GM12878 (cell line): ENCODE measurements around the gene PAX2. TPM values are rescaled to one million over a fixed set of nuclear protein-coding genes. Genes with fewer than 3 reads are reported as not detected.
A peak's percentile ranks its signal among the peaks of the same experiment; 100 is the strongest.

Source experiments
- ATAC-seq: fragments of 200-7000 bp; cut with Tn5 transposase; 3 replicates; pipeline ENCODE4 v1.9.1; 2020; ENCODE audit warnings: mild to moderate bottlenecking, moderate library complexity
- BruUV-seq: library from RNA; stranded (reverse); fragments of 400-500 nt; replicated peaks from 2 replicates; lab custom pipeline; 2021; lab: Mats Ljungman, UMichigan
- CTCF ChIA-PET: fragments of 300-600 bp; sonication (Branson Sonifier 250); formaldehyde crosslinking; extraction: SDS; loops from one replicate; lab custom pipeline; 2021; ENCODE audit warnings: inconsistent platforms; lab: Yijun Ruan, JAX
- POLR2A ChIA-PET: fragments of 350-600 bp; formaldehyde crosslinking; extraction: SDS; loops from one replicate; lab custom pipeline; 2021; ENCODE audit warnings: inconsistent platforms; lab: Charles Lee
- RAD21 ChIA-PET: fragments of 300-600 bp; sonication (Branson Sonifier 250); formaldehyde crosslinking; loops from one replicate; lab custom pipeline; 2023; ENCODE audit warnings: antibody characterized with exemption; ENCODE audit not compliant: unreplicated experiment; lab: Charles Lee
- SMC1A ChIA-PET: fragments of 300-600 bp; sonication (Branson Sonifier 250); formaldehyde crosslinking; loops from one replicate; lab custom pipeline; 2023; ENCODE audit not compliant: unreplicated experiment, uncharacterized antibody; lab: Charles Lee
- DNase-seq: peaks from one replicate; pipeline ENCODE4 v3.0.0-alpha.2; 2011; ENCODE audit warnings: low read depth, low spot score
- FAIRE-seq: peaks from 3 replicates; lab custom pipeline; 2011; peaks lifted over from hg19 to GRCh38; lab: Jason Lieb, UNC
- H2AFZ ChIP-seq: 2 replicates; pipeline ENCODE4 v1.6.0; 2011; ENCODE audit warnings: low read depth, low read length, control low read depth; ENCODE audit not compliant: control insufficient read depth
- H3K27ac ChIP-seq: 2 replicates; pipeline ENCODE4 v1.5.1; 2011; ENCODE audit warnings: control low read depth; ENCODE audit not compliant: control insufficient read depth, insufficient read depth
- H3K27me3 ChIP-seq, 2 experiments: replicated peaks in 1 of 2; 2 replicates each; pipeline versions ENCODE4 v1.6.0 to v1.6.1; 2011; ENCODE audit warnings: low read length in 1 of 2; ENCODE audit not compliant: control insufficient read depth in 2 of 2, insufficient read depth in 2 of 2
- H3K36me3 ChIP-seq, 2 experiments: 2 replicates each; pipeline ENCODE4 v1.5.1; 2011; ENCODE audit warnings: low read length in 1 of 2; ENCODE audit not compliant: control insufficient read depth in 2 of 2, insufficient read depth in 2 of 2
- H3K4me1 ChIP-seq: 2 replicates; pipeline ENCODE4 v1.6.1; 2011; ENCODE audit warnings: mild to moderate bottlenecking, low read length, moderate library complexity, mixed read lengths; ENCODE audit not compliant: control insufficient read depth, insufficient read depth
- H3K4me2 ChIP-seq: 2 replicates; pipeline ENCODE4 v1.6.0; 2011; ENCODE audit warnings: control low read depth; ENCODE audit not compliant: control insufficient read depth, insufficient read depth
- H3K4me3 ChIP-seq: fragments of 200-600 bp; sonication (generic); 2 replicates; pipeline ENCODE4 v1.5.1; 2016
- H3K79me2 ChIP-seq: 2 replicates; pipeline ENCODE4 v1.6.0; 2011; ENCODE audit warnings: low read length; ENCODE audit not compliant: control insufficient read depth, insufficient read depth
- H3K9ac ChIP-seq: 2 replicates; pipeline ENCODE4 v1.8.0; 2011; ENCODE audit warnings: low read length, control low read depth, mixed read lengths; ENCODE audit not compliant: control insufficient read depth, insufficient read depth
- H3K9me3 ChIP-seq: replicated peaks from 3 replicates; pipeline ENCODE4 v1.5.1; 2011; ENCODE audit warnings: mild to moderate bottlenecking, low read length; ENCODE audit not compliant: control insufficient read depth, insufficient read depth
- H4K20me1 ChIP-seq: 2 replicates; pipeline ENCODE4 v1.6.0; 2011; ENCODE audit not compliant: control insufficient read depth, insufficient read depth
- ATF2 ChIP-seq: IDR thresholded peaks from 2 replicates; pipeline ENCODE4 v1.6.1; 2012; ENCODE audit warnings: low read length, inconsistent platforms
- CBX5 ChIP-seq: sonication (generic); IDR thresholded peaks from 2 replicates; pipeline ENCODE4 v1.6.1; 2016; ENCODE audit warnings: low read depth, moderate library complexity, mild to moderate bottlenecking, inconsistent platforms
- DPF2 ChIP-seq: fragments of 450-650 bp; IDR thresholded peaks from 2 replicates; pipeline ENCODE4 v1.6.1; 2017; ENCODE audit warnings: mild to moderate bottlenecking
- HSF1 ChIP-seq: fragments of 150-350 bp; IDR thresholded peaks from 2 replicates; pipeline ENCODE4 v1.6.1; 2014; ENCODE audit warnings: mild to moderate bottlenecking, low read depth, low read length
- JUNB ChIP-seq: IDR thresholded peaks from 2 replicates; pipeline ENCODE4 v1.6.1; 2016; ENCODE audit warnings: antibody characterized with exemption, mild to moderate bottlenecking
- POLR2A ChIP-seq: IDR thresholded peaks from 2 replicates; pipeline ENCODE4 v1.6.1; 2011; ENCODE audit warnings: low read depth, mild to moderate bottlenecking, low read length
- SP1 ChIP-seq: IDR thresholded peaks from one replicate; pipeline ENCODE4 v1.6.1; 2011; ENCODE audit warnings: low read depth, low read length
- USF2 ChIP-seq: IDR thresholded peaks from 2 replicates; pipeline ENCODE4 v1.6.1; 2011; ENCODE audit warnings: low read depth, low read length, improper control_type of control experiment, borderline replicate concordance
- WRNIP1 ChIP-seq: IDR thresholded peaks from 2 replicates; pipeline ENCODE4 v1.6.1; 2011; ENCODE audit warnings: low read depth, low read length, improper control_type of control experiment, borderline replicate concordance
- YY1 ChIP-seq: IDR thresholded peaks from 2 replicates; pipeline ENCODE4 v1.6.1; 2011; ENCODE audit warnings: low read depth, mild to moderate bottlenecking, low read length
- ZNF687 ChIP-seq: fragments of 450-650 bp; IDR thresholded peaks from 2 replicates; pipeline ENCODE4 v1.6.1; 2017; ENCODE audit warnings: mild to moderate bottlenecking, moderate library complexity
- ZSCAN29 ChIP-seq: fragments of 450-650 bp; IDR thresholded peaks from 2 replicates; pipeline ENCODE4 v1.6.1; 2017; ENCODE audit warnings: mild to moderate bottlenecking, moderate library complexity
- WGBS: methylation state at CpG from one replicate; pipeline ENCODE4 v1.1.6; 2016; ENCODE audit warnings: low lambda C conversion rate; ENCODE audit not compliant: insufficient replicate concordance, insufficient coverage; ENCODE audit errors: missing lambda C conversion rate; 5-methylcytosine and 5-hydroxymethylcytosine counted together
- in situ Hi-C: fragments of 300-500 bp; cut with MboI; formaldehyde crosslinking; loops from 9 replicates; pipeline ENCODE4 v1.14.3; 2018; ENCODE audit warnings: mixed read lengths
- intact Hi-C: fragments of 100-400 bp; cut with micrococcal nuclease; formaldehyde crosslinking; loops from one replicate; pipeline ENCODE4 v1.14.2; 2022; ENCODE audit not compliant: unreplicated experiment
- polyA plus RNA-seq, 11 experiments: library from polyadenylated mRNA; depleted of rRNA in 4 of 11; unstranded in 6 of 11; stranded (reverse) in 5 of 11; fragments of >200 nt; fragmentation: Nextera tagmentation in 4 of 11; fragmentation: Illumina TruSeq in 1 of 11; extraction: Ambion mirVana in 4 of 11; extraction: Trizol in 1 of 11; gene quantifications; 1 replicate in 1 of 11; 2 replicates in 10 of 11; pipeline versions ENCODE4 v1.2.1 to v1.2.3, GENCODE V29; 2011 to 2016; ENCODE audit warnings: inconsistent platforms in 2 of 11, missing spikeins in 2 of 11, low read depth in 1 of 11
- total RNA-seq, 4 experiments: library from RNA; depleted of rRNA in 3 of 4; stranded (reverse); fragments of >200 nt in 3 of 4; fragmentation: Illumina TruSeq in 1 of 4; extraction: Trizol in 1 of 4; gene quantifications; 2 replicates each; pipeline versions ENCODE4 v1.2.1 to v1.2.3, GENCODE V29; 2013 to 2021

The PAX2 gene
- total and polyA plus RNA-seq, 10 of the 15 experiments (the other 5 are each of a cell fraction or from before 2014, with no cell fraction given) = not detected

GRCh38 chr10:100731407-100732240 lies 13.8 kb upstream of the PAX2 start:
- no peak overlapping the region for H3K9ac ChIP-seq
- H3K4me3 ChIP-seq = no peak overlapping the region
- H3K27me3 ChIP-seq = peaks cover 16 to 23% of the 10 kb centered on the region in 2 experiments; a peak in 3 of 4 replicates
- WGBS = 57% methylated on average over 20 of the region's 24 CpGs
- ChIA-PET SMC1A (no interaction called here), POLR2A (interaction anchor here (0.6 kb wide), 1 partner anchor 46 kb away, joined by 3 read pairs; no protein-coding TSS in a partner anchor), CTCF (no interaction called here), RAD21 (interaction anchor here (0.6 kb wide), 1 partner anchor 422 kb away, joined by 3 read pairs; no protein-coding TSS in a partner anchor)
- H3K36me3 ChIP-seq = no peaks in the 10 kb centered on the region
- H3K27ac ChIP-seq = no peak overlapping the region
- H4K20me1 ChIP-seq = no peaks in the 10 kb centered on the region; the same call in 1 of the 2 replicates
- ATAC-seq = peak; percentile 8; the same call in 2 of the 3 replicates
- DNase-seq = no peak
- H3K9me3 ChIP-seq = no peaks in the 10 kb centered on the region
- in situ Hi-C loops (no loop called here), intact Hi-C loops (no loop called here)
- no peak overlapping the region for H2AFZ ChIP-seq
- no peaks in the 10 kb centered on the region for H3K79me2 ChIP-seq
- no peak for FAIRE-seq
- BruUV-seq = no TSS peak
- peaks cover 11% of the 10 kb centered on the region for H3K4me1 ChIP-seq
- peak overlapping the region; percentile 69 for H3K4me2 ChIP-seq
- no peak for TF ChIP-seq ATF2
- TF ChIP-seq USF2 = no peak
- no peak; the same call in 1 of the 2 replicates for TF ChIP-seq DPF2
- no peak for TF ChIP-seq ZSCAN29
- TF ChIP-seq SP1 = no peak
- TF ChIP-seq CBX5 = no peak
- TF ChIP-seq YY1 = no peak
- no peak for TF ChIP-seq JUNB
- no peak for TF ChIP-seq WRNIP1
- TF ChIP-seq HSF1 = no peak
- no peak for TF ChIP-seq POLR2A
- no peak for TF ChIP-seq ZNF687
